ENCODE results near the gene RPRD1B. TPM values are rescaled to one million over a fixed set of nuclear protein-coding genes. Genes with fewer than 3 reads are reported as not detected.

Gene RPRD1B
- total and polyA plus RNA-seq, 2 of the 13 experiments (the other 11 are each of a cell fraction or from before 2014, with no cell fraction given): 31.1 to 41.5 TPM

- intact Hi-C loops (cut with micrococcal nuclease; ENCODE audit: unreplicated experiment) (no loop called here), in situ Hi-C loops (cut with HindIII; ENCODE audit: extremely low pct_ligation_motif_present, low pct_unique_long_range_greater_than_20kb) (no loop called here)
- POLR2A ChIA-PET: interaction anchor here (1.8 to 2.8 kb wide), 3 partner anchors 8 to 62 kb away, joined by 4 to 23 read pairs (median 8); no protein-coding TSS in a partner anchor
- Histone ChIP-seq H3K9ac (ENCODE audit: insufficient read depth, low read depth, low read length) (peak overlapping the region; percentile 98), H4K20me1 (ENCODE audit: insufficient read depth, low read length) (no peaks in the 10 kb centered on the region; the same call in 1 of the 2 replicates), H3K27me3 (ENCODE audit: control insufficient read depth in 1 of 2, insufficient read depth in 2 of 2, low read length in 2 of 2) (no peaks in the 10 kb centered on the region; a peak in 1 of 5 replicates), H3K9me3 (ENCODE audit: low read length) (no peaks in the 10 kb centered on the region; the same call in 1 of the 2 replicates), H3K27ac (ENCODE audit: extremely low read length, insufficient read depth, low read length) (no peak overlapping the region), H3K36me3 (replicated peaks in 1 of 2; ENCODE audit: control insufficient read depth in 1 of 2, insufficient read depth in 2 of 2, low read length in 2 of 2) (peaks cover 3 to 26% of the 10 kb centered on the region in 2 experiments), H3K4me2 (ENCODE audit: low read depth, low read length) (peak overlapping the region; percentile 93), H3K79me2 (ENCODE audit: insufficient read depth, low read length) (peaks cover 96% of the 10 kb centered on the region), H3K4me1 (ENCODE audit: insufficient read depth, low read length) (peaks cover 69% of the 10 kb centered on the region), H3K4me3 (replicated peaks in 1 of 3; ENCODE audit: insufficient read depth in 1 of 3, low read depth in 2 of 3, low read length in 3 of 3) (peak overlapping the region; percentile 75 to 99 (median 85); a peak in 3 of 6 replicates), H2AFZ (ENCODE audit: low read length) (no peak overlapping the region)
- DNase-seq (ENCODE audit: low spot score): no peak
- TF ChIP-seq ZNF354B (CRISPR knock-in tag; IDR thresholded peaks at IDR 0.05) (no peak), ARID2 (CRISPR knock-in tag; IDR thresholded peaks at IDR 0.05; ENCODE audit: borderline replicate concordance) (0 out of 2 replicates have a peak, but pooled peaks have one; percentile 29)
- no peak for FAIRE-seq
- no peak for ATAC-seq
- no TSS peak for BruUV-seq (replicated peaks)
- CTCF ChIA-PET (ENCODE audit: low intra/inter-chr PET ratio, low total read pairs): no interaction called here
- WGBS (ENCODE audit: low lambda C conversion rate): 97% methylated on average over 3 of the region's 3 CpGs
These were observed 1.6 kb upstream of the RPRD1B start for GRCh38 chr20:38031957-38032356.

GRCh38 chr20:38032585-38033329 is 789 bp upstream of the RPRD1B start:
- ChIA-PET POLR2A (interaction anchor here (0.6 to 2.8 kb wide), 19 partner anchors 9 to 440 kb away, joined by 3 to 23 read pairs (median 4); partner anchors contain the start of genes RALGAPB and SNHG17), CTCF (ENCODE audit: low intra/inter-chr PET ratio, low total read pairs) (interaction anchor here (1.0 kb wide), 1 partner anchor 132 kb away, joined by 4 read pairs; the partner anchor contains the start of gene TGM2)
- peaks cover 5 to 29% of the 10 kb centered on the region in 2 experiments for H3K36me3 ChIP-seq (replicated peaks in 1 of 2; ENCODE audit: control insufficient read depth in 1 of 2, insufficient read depth in 2 of 2, low read length in 2 of 2)
- 21% methylated on average over 28 of the region's 28 CpGs for WGBS (ENCODE audit: low lambda C conversion rate)
- peak overlapping the region; percentile 95 for H3K27ac ChIP-seq (ENCODE audit: extremely low read length, insufficient read depth, low read length)
- intact Hi-C loops (cut with micrococcal nuclease; ENCODE audit: unreplicated experiment): no loop called here
- ATAC-seq (peak; percentile 15), FAIRE-seq (no peak), DNase-seq (ENCODE audit: low spot score) (peak; percentile 35)
- peaks cover 77% of the 10 kb centered on the region for H3K4me1 ChIP-seq (ENCODE audit: insufficient read depth, low read length)
- in situ Hi-C loops (cut with HindIII; ENCODE audit: extremely low pct_ligation_motif_present, low pct_unique_long_range_greater_than_20kb): no loop called here
- H3K4me2 ChIP-seq (ENCODE audit: low read depth, low read length): peak overlapping the region; percentile 93
- H3K79me2 ChIP-seq (ENCODE audit: insufficient read depth, low read length): peaks cover 96% of the 10 kb centered on the region
- H2AFZ ChIP-seq (ENCODE audit: low read length): peak overlapping the region; percentile 16
- H4K20me1 ChIP-seq (ENCODE audit: insufficient read depth, low read length): no peaks in the 10 kb centered on the region; the same call in 1 of the 2 replicates
- no peaks in the 10 kb centered on the region; the same call in 1 of the 2 replicates for H3K9me3 ChIP-seq (ENCODE audit: low read length)
- peak overlapping the region; percentile 98 for H3K9ac ChIP-seq (ENCODE audit: insufficient read depth, low read depth, low read length)
- TSS peak; percentile 78 for BruUV-seq (replicated peaks)
- peak overlapping the region; percentile 75 to 99 (median 85) for H3K4me3 ChIP-seq (replicated peaks in 1 of 3; ENCODE audit: insufficient read depth in 1 of 3, low read depth in 2 of 3, low read length in 3 of 3)
- no peaks in the 10 kb centered on the region; a peak in 1 of 5 replicates for H3K27me3 ChIP-seq (ENCODE audit: control insufficient read depth in 1 of 2, insufficient read depth in 2 of 2, low read length in 2 of 2)
- peak; percentile 94 for TF ChIP-seq MAX (IDR thresholded peaks at IDR 0.05)
- no peak for TF ChIP-seq ZNF431 (CRISPR knock-in tag; IDR thresholded peaks at IDR 0.05; ENCODE audit: borderline replicate concordance, low read depth)
- peak; percentile 12 for TF ChIP-seq U2AF1 (optimal IDR thresholded peaks at IDR 0.05; ENCODE audit: low read depth, low read length)
- TF ChIP-seq ZNF660 (CRISPR knock-in tag; IDR thresholded peaks at IDR 0.05; ENCODE audit: borderline replicate concordance, low read depth): 0 out of 2 replicates have a peak, but pooled peaks have one; percentile 27
- TF ChIP-seq ZNF615 (CRISPR knock-in tag; IDR thresholded peaks at IDR 0.05; ENCODE audit: borderline replicate concordance): no peak
- 0 out of 2 replicates have a peak, but pooled peaks have one; percentile 4 for TF ChIP-seq GLI4 (CRISPR knock-in tag; IDR thresholded peaks at IDR 0.05; ENCODE audit: borderline replicate concordance)
- peak; percentile 18; the same call in 1 of the 2 replicates for TF ChIP-seq ZBTB2 (CRISPR knock-in tag; IDR thresholded peaks at IDR 0.05; ENCODE audit: low read depth)
- 0 out of 2 replicates have a peak, but pooled peaks have one; percentile 40 for TF ChIP-seq ZNF180 (CRISPR knock-in tag; IDR thresholded peaks at IDR 0.05; ENCODE audit: borderline replicate concordance, low read depth)
- no peak for TF ChIP-seq NFE2 (CRISPR knock-in tag; IDR thresholded peaks at IDR 0.05)
- TF ChIP-seq BRCA1 (CRISPR knock-in tag; IDR thresholded peaks at IDR 0.05): 0 out of 2 replicates have a peak, but pooled peaks have one; percentile 21
- TF ChIP-seq ZNF552 (CRISPR knock-in tag; IDR thresholded peaks at IDR 0.05; ENCODE audit: borderline replicate concordance): no peak
- peak; percentile 34; the same call in 1 of the 2 replicates for TF ChIP-seq ZNF292 (CRISPR knock-in tag; IDR thresholded peaks at IDR 0.05; ENCODE audit: borderline replicate concordance, low read depth)
- TF ChIP-seq ARID2 (CRISPR knock-in tag; IDR thresholded peaks at IDR 0.05; ENCODE audit: borderline replicate concordance): no peak
